HG02588 (cell line): ENCODE results near the gene SELENOI.
"Not testable (repeated sequence)": the region's sequence is repeated elsewhere in the genome, so short reads cannot be mapped to it uniquely, and the experiment has no call there.

Experiments
- ATAC-seq: cut with Tn5 transposase; IDR thresholded peaks from one replicate; pipeline ENCODE4 v1.9.1; 2021; ENCODE audit warnings: mild to moderate bottlenecking, moderate library complexity; ENCODE audit not compliant: unreplicated experiment

Gene SELENOI

GRCh38 chr2:26355038-26355995, 9.4 kb downstream of the SELENOI start:
- ATAC-seq, result no peak

- no peak for ATAC-seq
These were observed 10.2 kb downstream of the SELENOI start for GRCh38 chr2:26356111-26356510.

GRCh38 chr2:26356771-26357170, 10.8 kb downstream of the SELENOI start:
- no peak for ATAC-seq

- no peak for ATAC-seq
These were observed 14.0 kb downstream of the SELENOI start for GRCh38 chr2:26359886-26360473.

- no peak for ATAC-seq
These were observed 17.4 kb downstream of the SELENOI start for GRCh38 chr2:26363323-26363722.

GRCh38 chr2:26363958-26364357, 18.0 kb downstream of the SELENOI start:
- no peak for ATAC-seq

GRCh38 chr2:26364669-26365068, 18.7 kb downstream of the SELENOI start:
- no peak for ATAC-seq

- ATAC-seq, result no peak
These were observed 21.0 kb downstream of the SELENOI start for GRCh38 chr2:26366957-26367356.

GRCh38 chr2:26369664-26370063, 23.7 kb downstream of the SELENOI start:
- ATAC-seq, result not testable (repeated sequence)

- ATAC-seq, result not testable (repeated sequence)
These were observed 25.0 kb downstream of the SELENOI start for GRCh38 chr2:26370909-26371308.

- ATAC-seq, result no peak
These were observed 30.9 kb downstream of the SELENOI start for GRCh38 chr2:26376799-26377198.

GRCh38 chr2:26380281-26380680, 34.3 kb downstream of the SELENOI start:
- ATAC-seq, result no peak

- no peak for ATAC-seq
These were observed 36.6 kb downstream of the SELENOI start for GRCh38 chr2:26382564-26382963.

GRCh38 chr2:26384183-26384582, 38.2 kb downstream of the SELENOI start:
- ATAC-seq, result no peak

- ATAC-seq, result no peak
These were observed 38.7 kb downstream of the SELENOI start for GRCh38 chr2:26384597-26384996.

- no peak for ATAC-seq
These were observed 41.2 kb downstream of the SELENOI start for GRCh38 chr2:26387189-26387588.

GRCh38 chr2:26394694-26395093, 48.8 kb downstream of the SELENOI start:
- ATAC-seq, result no peak

- no peak for ATAC-seq
These were observed 49.5 kb downstream of the SELENOI start for GRCh38 chr2:26395394-26395793.

GRCh38 chr2:26396734-26397298, 50.9 kb downstream of the SELENOI start:
- no peak for ATAC-seq

GRCh38 chr2:26399771-26400376, 53.9 kb downstream of the SELENOI start:
- ATAC-seq, result no peak

- ATAC-seq, result no peak
These were observed 54.8 kb downstream of the SELENOI start for GRCh38 chr2:26400723-26401122.
